Stimulated activated memory B cell treated with anti-CD40 and anti-IgM and Interleukin-4, amounts not matched to agents 10 μg/mL and 1 μg/mL and 100 μg/mL, for 72 hours (primary cell): Measurements from ENCODE around the gene TULP1.

Source experiments
- ATAC-seq: fragments of 150-1000 bp; cut with Tn5 transposase; 2 replicates; pipeline ENCODE4 v1.10.0; 2021
- H3K27ac Mint-ChIP-seq: one replicate; pipeline ENCODE4 v1.8.0; 2022; ENCODE audit warnings: mild to moderate bottlenecking, mixed read lengths
- H3K27me3 Mint-ChIP-seq: one replicate; pipeline ENCODE4 v1.8.0; 2022; ENCODE audit warnings: mixed read lengths
- H3K36me3 Mint-ChIP-seq: one replicate; pipeline ENCODE4 v1.8.0; 2022; ENCODE audit warnings: mixed read lengths
- H3K4me1 Mint-ChIP-seq: one replicate; pipeline ENCODE4 v1.8.0; 2022; ENCODE audit warnings: mixed read lengths
- H3K4me3 Mint-ChIP-seq: one replicate; pipeline ENCODE4 v1.8.0; 2022; ENCODE audit warnings: mild to moderate bottlenecking, moderate library complexity, mixed read lengths
- H3K9me3 Mint-ChIP-seq: one replicate; pipeline ENCODE4 v1.8.0; 2022; ENCODE audit warnings: mixed read lengths

The TULP1 gene

DNA sequence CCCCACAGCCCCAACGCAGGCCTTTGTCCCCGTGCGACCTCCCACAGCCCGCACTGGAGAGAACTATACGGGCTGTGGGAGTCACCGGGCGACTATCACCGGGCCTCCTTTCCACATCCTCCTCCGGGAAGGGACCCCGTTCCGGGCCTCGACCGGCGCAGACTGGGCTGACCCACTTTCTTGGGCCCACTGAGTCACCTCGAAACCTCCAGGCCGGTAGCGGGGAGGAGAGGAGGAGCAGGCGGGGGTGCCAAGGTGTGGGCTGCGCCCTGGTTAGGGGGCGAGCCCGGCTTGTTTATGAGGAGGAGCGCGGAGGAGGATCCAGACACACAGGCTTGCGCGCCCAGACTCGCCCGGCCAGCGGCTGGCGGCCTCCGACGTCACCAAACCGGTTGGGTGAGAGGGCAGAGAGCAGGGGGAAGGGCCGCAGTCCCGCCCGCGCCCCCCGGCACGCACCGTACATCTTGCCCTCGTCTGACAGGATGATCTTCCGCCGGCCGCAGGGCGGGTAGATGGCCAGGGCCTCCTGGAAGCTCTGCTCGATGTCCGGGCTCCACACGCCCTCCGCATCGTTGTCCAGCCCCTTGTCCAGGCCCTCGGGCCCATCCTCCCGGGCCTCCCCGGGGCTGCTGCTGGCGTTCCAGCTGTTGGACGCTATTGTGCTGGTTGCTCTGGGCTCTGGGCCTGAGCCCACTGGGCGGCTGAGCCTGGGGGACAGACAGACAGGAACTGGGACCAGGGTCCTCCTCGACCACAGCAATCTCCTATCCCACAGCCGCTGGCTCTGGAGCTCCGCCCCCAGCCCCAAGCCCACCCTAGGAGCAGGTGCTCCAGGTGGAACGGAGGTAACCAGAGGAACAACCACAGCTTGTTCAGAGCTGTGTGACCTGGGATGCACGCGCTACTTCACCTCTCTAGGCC lies 26.4 kb downstream of the TULP1 start:
- Mint-ChIP-seq H3K9me3 (no peaks in the 10 kb centered on the region), H3K27me3 (no peaks in the 10 kb centered on the region), H3K27ac (no peak overlapping the region), H3K4me1 (peaks cover 9% of the 10 kb centered on the region), H3K36me3 (no peaks in the 10 kb centered on the region), H3K4me3 (no peak overlapping the region)
- no peak for ATAC-seq

DNA sequence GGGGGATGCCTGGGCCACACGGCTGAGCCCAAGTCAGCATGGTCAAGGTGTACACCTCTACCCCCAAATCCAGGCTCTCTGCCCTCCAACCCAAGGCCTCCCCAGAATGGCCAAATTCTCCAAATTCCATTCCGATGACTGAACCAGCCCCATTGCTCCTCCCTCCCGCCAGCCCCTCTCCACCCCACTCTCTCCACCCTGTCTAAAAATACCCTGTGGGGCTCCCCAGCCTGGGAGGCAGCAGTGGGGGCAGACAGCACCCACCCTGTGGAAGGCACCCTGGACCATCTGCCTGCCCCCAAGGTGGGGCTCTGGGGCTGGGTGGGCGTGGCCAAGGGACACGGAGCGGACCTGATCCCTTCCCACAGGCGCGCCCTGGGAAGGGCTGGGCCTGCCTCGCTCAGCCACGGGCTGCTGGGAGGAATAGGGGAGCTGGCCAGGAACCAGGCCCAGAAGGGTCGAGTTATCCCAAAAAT lies 27.3 kb downstream of the TULP1 start:
- H3K4me1 Mint-ChIP-seq: peaks cover 9% of the 10 kb centered on the region
- no peaks in the 10 kb centered on the region for H3K9me3 Mint-ChIP-seq
- ATAC-seq: no peak
- H3K27me3 Mint-ChIP-seq: no peaks in the 10 kb centered on the region
- H3K36me3 Mint-ChIP-seq: no peaks in the 10 kb centered on the region
- no peak overlapping the region for H3K4me3 Mint-ChIP-seq
- H3K27ac Mint-ChIP-seq: no peak overlapping the region

DNA sequence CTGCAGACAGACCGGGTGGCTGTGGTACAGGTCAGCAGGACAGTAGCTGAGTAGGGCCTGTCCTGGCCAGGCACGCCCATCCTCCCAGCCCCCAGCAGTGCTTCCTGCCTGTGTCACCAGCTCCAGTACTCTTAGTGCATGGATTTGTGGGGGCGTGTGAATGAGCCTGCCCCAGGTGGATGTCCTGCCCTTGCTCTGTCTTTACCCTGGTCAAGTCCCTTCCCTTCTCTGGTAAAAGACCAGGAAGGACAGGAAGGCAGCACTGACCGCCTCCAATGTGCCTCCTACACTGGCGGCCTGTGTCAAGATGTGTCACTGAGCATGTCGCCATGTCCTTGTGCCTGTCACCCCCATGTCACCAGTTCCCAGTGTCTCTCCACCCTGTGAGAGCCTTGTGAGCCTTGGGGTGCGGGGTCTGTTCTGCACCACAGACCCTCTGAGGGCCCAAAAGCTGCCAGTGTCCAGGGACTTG lies 27.7 kb downstream of the TULP1 start:
- ATAC-seq: no peak
- Mint-ChIP-seq H3K4me1 (peaks cover 9% of the 10 kb centered on the region), H3K27me3 (no peaks in the 10 kb centered on the region), H3K4me3 (no peak overlapping the region), H3K9me3 (no peaks in the 10 kb centered on the region), H3K27ac (no peak overlapping the region), H3K36me3 (no peaks in the 10 kb centered on the region)

DNA sequence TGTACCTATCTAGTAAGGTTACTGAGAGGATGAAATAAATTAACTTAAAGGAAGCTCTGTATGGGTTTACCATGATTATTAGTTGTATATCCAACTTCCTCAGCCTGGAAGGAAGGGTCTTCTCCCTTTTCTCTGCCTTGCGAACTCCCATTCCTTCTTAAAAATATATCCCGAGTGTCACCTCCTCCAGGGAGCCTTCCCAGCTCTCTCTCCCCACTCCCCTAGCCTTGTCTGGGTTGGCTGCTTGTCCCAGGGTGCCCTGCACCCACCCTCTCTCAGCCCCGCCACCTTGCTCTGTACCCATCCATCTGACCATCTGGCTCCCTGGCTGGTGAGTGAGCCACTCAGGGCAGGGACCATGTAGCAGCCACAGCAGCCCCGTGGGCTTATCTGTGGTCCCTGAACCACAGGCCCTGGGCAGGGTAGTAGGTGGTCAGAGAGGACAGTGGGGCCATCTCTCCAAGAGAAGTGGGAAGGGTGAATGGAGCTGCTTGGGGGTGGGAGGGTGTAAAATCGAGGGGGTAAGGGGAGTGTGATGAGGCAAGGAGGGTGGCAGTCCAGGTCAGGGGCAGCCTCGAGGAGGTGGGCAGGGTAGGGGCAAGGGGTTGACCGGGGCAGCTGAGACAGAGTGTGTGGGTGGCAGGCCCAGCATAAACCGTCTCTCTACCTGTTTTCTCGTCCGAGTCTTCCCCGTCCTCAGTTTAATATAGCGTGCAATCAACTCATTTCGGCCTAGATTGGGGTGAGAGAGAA lies 28.6 kb downstream of the TULP1 start:
- no peak overlapping the region for H3K27ac Mint-ChIP-seq
- no peaks in the 10 kb centered on the region for H3K27me3 Mint-ChIP-seq
- peaks cover 9% of the 10 kb centered on the region for H3K4me1 Mint-ChIP-seq
- no peak for ATAC-seq
- H3K36me3 Mint-ChIP-seq: no peaks in the 10 kb centered on the region
- H3K9me3 Mint-ChIP-seq: no peaks in the 10 kb centered on the region
- H3K4me3 Mint-ChIP-seq: no peak overlapping the region

DNA sequence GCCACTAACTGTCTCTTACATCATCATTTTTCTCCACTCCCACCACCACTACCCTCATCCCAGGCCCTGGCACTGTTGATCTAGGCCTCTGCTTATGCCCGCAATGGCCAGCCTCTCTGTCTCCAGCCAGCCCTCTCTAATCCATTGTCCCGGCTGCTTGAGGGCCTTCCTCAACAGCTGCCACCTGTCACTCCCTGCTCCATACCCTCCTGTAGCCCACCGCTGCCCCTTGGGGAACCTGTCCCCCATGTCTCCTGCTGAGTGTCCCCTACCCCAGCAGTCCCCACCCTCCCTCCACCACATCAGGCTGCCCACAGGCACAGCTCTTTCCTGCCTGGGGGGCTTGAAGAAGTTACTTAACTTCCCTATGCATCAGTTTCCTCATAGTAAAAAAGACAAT lies 29.2 kb downstream of the TULP1 start:
- Mint-ChIP-seq H3K36me3 (no peaks in the 10 kb centered on the region), H3K27me3 (no peaks in the 10 kb centered on the region), H3K4me3 (no peak overlapping the region), H3K27ac (no peak overlapping the region), H3K4me1 (peaks cover 9% of the 10 kb centered on the region), H3K9me3 (no peaks in the 10 kb centered on the region)
- ATAC-seq: no peak

DNA sequence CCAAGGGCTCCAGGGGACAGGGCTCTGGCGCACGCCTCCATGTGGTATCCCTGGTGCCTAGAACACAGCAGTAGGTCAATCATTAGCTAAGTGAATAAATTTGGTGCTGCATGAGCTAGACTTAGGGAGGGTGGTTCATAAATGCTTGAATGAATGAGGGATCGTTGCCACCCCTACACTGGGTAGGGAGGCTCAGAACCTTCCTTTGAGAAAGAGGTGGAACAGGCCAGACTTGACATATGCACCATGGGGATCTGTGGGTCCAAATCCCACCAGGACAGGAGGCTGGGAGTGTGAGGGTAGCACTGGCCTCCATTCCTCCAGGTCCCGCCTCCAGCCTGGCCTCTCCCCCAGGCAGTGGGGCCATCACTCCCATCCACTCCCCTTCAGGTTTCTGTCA lies 29.6 kb downstream of the TULP1 start:
- no peak for ATAC-seq
- Mint-ChIP-seq H3K9me3 (no peaks in the 10 kb centered on the region), H3K4me1 (peaks cover 6% of the 10 kb centered on the region), H3K27me3 (no peaks in the 10 kb centered on the region), H3K36me3 (no peaks in the 10 kb centered on the region), H3K4me3 (no peak overlapping the region), H3K27ac (no peak overlapping the region)

DNA sequence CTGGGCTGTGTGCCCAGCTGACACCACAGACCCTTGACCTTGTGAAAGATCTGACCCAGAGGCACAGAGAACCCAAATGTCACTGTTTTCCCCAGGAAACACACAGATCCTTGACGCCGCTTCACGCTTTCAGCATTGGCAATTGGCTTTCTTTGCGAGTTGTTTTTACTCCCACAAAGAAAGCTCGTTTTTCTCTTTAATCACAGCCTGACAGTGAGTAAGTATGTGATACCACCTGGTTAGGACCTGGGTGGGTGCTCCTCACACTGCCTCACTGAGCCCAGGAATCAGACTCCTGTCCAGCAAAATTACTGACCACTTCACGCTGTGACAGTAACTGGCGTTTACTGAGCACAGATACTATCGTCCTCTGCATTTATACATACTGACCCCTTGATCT lies 31.5 kb downstream of the TULP1 start:
- Mint-ChIP-seq H3K27me3 (no peaks in the 10 kb centered on the region), H3K4me1 (no peaks in the 10 kb centered on the region), H3K27ac (no peak overlapping the region), H3K9me3 (no peaks in the 10 kb centered on the region), H3K4me3 (no peak overlapping the region), H3K36me3 (no peaks in the 10 kb centered on the region)
- ATAC-seq: no peak

DNA sequence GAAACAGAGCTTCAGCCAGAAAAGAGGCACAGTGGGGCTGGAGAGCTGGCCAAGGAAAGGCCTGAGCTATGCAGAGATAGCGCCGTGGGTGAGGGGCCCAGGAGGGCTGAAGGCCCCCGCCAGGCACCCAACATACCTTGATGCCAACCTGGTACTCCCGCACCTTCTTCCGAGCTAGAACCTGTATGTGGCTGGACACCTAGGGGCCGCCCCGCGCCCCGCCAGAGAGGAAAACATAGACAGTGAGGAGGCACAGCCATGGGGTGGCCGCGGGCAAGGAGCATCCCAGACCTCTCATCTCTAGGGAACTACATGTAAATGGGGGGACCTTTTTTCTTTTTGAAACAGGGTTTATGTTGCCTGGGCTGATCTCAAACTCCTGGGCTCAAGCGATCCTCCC lies 32.5 kb downstream of the TULP1 start:
- no peak overlapping the region for H3K27ac Mint-ChIP-seq
- no peaks in the 10 kb centered on the region for H3K36me3 Mint-ChIP-seq
- peaks cover 9% of the 10 kb centered on the region for H3K4me1 Mint-ChIP-seq
- no peaks in the 10 kb centered on the region for H3K9me3 Mint-ChIP-seq
- no peaks in the 10 kb centered on the region for H3K27me3 Mint-ChIP-seq
- ATAC-seq: no peak
- H3K4me3 Mint-ChIP-seq: no peak overlapping the region

DNA sequence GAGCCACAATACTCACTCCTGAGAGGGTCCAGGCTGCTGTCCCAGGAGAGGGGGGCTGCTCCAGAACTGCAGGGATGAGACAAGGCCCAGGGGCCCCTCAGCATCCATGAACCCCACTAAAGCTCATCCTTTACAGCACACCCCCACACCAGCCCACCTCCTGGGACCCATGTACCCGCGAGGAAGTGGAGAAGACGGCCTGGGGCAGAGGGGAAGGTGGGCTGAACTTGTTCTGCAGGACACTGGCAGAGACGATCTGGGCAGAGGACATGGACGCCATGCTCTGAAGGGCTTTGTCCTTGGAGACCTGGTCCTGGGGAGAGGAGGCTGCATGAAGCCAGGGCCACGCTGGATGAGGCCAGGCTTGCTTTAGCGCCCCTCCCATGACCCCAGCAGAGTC lies 34.4 kb downstream of the TULP1 start:
- H3K4me1 Mint-ChIP-seq: peaks cover 15% of the 10 kb centered on the region
- H3K36me3 Mint-ChIP-seq: peaks cover 2% of the 10 kb centered on the region
- no peak for ATAC-seq
- H3K9me3 Mint-ChIP-seq: no peaks in the 10 kb centered on the region
- H3K27ac Mint-ChIP-seq: no peak overlapping the region
- no peak overlapping the region for H3K4me3 Mint-ChIP-seq
- no peaks in the 10 kb centered on the region for H3K27me3 Mint-ChIP-seq

DNA sequence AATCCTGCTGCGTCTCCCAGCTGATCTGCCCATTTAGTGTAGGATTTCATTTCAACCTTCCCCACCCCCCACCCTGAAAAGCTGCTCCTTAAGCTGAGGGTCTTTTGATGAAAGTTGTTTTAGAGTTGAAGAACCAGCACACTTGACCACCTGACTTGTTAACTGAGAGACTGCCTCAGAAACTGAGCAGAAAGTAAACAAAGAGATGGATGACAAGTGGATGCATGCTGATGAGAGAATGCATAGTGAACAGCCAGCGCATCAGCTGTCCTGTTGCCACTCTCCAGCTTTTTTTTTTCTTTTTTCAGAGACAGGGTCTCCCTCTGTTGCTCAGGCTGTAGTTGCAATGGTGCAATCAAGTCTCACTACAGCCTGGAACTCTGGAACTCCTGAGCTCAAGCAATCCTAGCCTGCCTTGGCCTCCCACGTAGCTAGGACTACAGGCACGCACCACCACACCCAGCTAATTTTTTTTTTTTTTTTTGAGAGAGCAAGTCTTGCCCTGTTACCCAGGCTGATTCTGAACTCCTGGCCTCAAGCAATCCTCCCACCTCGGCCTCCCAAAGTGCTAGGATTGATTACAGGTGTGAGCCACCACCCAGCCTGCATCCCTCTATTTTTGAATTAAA lies 35.0 kb downstream of the TULP1 start:
- Mint-ChIP-seq H3K27ac (no peak overlapping the region), H3K27me3 (no peaks in the 10 kb centered on the region), H3K36me3 (peaks cover 5% of the 10 kb centered on the region), H3K4me3 (no peak overlapping the region), H3K9me3 (no peaks in the 10 kb centered on the region), H3K4me1 (peaks cover 15% of the 10 kb centered on the region)
- no peak for ATAC-seq

DNA sequence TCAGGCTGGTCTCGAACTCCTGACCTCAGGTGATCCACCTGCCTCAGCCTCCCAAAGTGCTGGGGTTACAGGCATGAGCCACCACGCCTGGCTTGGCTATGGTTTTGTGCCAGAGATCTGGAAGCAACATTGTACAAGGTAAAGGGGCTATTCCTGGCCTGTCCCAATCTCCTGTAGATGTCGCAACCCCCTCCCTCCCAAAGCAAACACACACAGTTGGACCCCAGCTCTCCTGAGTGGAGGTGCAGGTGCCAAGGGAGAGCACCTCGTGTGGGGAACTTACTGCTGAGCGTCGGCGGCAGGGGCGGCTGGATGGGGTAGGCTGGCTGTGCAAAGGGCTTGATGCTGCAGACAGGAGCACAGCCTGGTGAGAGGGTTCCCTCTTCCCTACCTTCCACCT lies 35.7 kb downstream of the TULP1 start:
- Mint-ChIP-seq H3K4me1 (peaks cover 18% of the 10 kb centered on the region), H3K27me3 (no peaks in the 10 kb centered on the region), H3K27ac (no peak overlapping the region), H3K9me3 (no peaks in the 10 kb centered on the region), H3K36me3 (peaks cover 5% of the 10 kb centered on the region), H3K4me3 (no peak overlapping the region)
- ATAC-seq: no peak

DNA sequence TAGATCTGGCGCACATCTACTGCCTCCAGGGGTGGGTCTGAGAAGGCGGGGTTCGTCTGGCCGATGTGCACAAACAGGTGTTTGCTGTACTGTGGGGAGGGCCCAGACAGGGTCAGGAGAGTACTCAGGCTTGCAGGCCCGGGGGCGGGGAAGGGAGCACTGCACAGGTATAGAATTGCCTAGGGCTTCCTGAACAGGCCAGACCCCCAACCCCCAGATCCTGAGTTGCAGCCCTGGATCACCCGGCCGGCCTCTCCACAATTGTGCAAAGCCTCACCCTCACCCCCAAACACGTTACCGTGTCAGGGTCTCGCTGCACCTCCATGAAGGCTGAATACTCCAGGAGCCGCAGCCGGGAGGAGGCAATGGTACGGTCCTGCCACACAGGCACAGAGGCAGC lies 36.7 kb downstream of the TULP1 start:
- Mint-ChIP-seq H3K36me3 (peaks cover 9% of the 10 kb centered on the region), H3K4me1 (peaks cover 28% of the 10 kb centered on the region), H3K4me3 (no peak overlapping the region), H3K27ac (peak overlapping the region; percentile 22), H3K27me3 (no peaks in the 10 kb centered on the region), H3K9me3 (no peaks in the 10 kb centered on the region)
- no peak for ATAC-seq

DNA sequence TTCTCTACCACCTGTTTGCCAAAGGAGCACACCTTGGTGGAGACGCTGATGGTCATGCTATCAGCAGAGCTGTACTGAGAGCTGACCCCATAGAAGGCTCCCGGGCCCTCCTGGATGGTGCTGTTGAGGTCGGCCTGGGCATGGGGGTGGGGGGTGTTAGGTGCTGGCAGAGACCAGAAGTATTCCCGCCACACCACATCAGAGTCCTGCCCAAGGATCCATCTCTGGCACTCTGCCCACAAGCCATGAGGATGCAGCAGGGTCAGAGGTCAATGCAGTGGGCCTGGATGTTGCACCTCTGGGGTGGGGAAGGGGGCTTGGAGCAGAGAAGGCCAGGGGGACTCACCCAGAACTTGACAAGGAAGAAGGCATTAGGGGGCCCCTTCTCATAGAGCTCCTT lies 37.1 kb downstream of the TULP1 start:
- no peaks in the 10 kb centered on the region for H3K9me3 Mint-ChIP-seq
- ATAC-seq: no peak
- H3K27ac Mint-ChIP-seq: peak overlapping the region; percentile 22
- peaks cover 33% of the 10 kb centered on the region for H3K4me1 Mint-ChIP-seq
- H3K36me3 Mint-ChIP-seq: peaks cover 14% of the 10 kb centered on the region
- no peak overlapping the region for H3K4me3 Mint-ChIP-seq
- H3K27me3 Mint-ChIP-seq: no peaks in the 10 kb centered on the region

DNA sequence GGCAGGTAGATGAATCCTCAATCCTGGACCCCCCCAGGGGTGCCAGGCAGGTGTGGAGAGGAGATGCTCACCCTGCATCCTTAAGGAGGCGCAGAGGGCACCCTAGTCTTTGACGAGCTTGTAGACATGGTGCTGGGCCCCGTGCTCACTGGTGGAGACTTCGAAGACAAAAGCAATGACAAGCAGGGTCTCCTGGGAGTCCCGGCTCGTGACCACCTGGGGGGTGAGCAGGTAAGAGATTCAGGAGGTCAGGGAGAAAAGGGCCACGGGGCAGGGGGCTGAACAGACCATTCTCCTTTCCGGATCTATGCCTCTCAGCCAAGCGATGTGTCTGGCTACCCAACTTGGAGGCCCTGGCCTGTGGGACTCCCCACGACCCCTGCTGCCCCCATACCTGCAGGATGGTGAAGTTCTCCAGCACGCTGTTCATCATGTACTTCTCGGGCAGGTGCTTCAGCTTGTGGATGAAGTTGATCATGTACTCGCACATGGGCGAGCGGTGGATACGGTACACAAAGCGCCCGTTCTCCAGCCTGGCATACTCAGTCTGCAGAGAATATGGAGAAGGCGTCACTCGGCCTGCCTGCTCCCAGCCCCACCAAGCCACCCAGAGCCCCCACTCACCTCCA lies 37.6 kb downstream of the TULP1 start:
- Mint-ChIP-seq H3K36me3 (peaks cover 19% of the 10 kb centered on the region), H3K27me3 (no peaks in the 10 kb centered on the region), H3K4me1 (peaks cover 38% of the 10 kb centered on the region), H3K4me3 (no peak overlapping the region), H3K9me3 (no peaks in the 10 kb centered on the region), H3K27ac (peak overlapping the region; percentile 22)
- no peak for ATAC-seq
